Astrocyte (in vitro differentiated cells and primary cell): ENCODE data around the gene SUN5.

Experiments used
- CTCF ChIP-seq: IDR thresholded peaks from 2 replicates; pipeline ENCODE4 v1.5.1; 2011; ENCODE audit warnings: low read depth, mild to moderate bottlenecking, inconsistent platforms, low read length, moderate library complexity; ENCODE audit not compliant: insufficient read depth
- EZH2 ChIP-seq: IDR thresholded peaks from 2 replicates; pipeline ENCODE4 v1.6.1; 2012; ENCODE audit warnings: mild to moderate bottlenecking, low read length, inconsistent platforms; ENCODE audit not compliant: insufficient read depth

- TF ChIP-seq CTCF (no peak), EZH2 (no peak)
Observed at GRCh38 chr20:32975698-32976674, 28.2 kb downstream of the SUN5 start.
